ENCODE data around the gene MED9. TPM values are rescaled to one million over a fixed set of nuclear protein-coding genes. Genes with fewer than 3 reads are reported as not detected.

The MED9 gene
- total and polyA plus RNA-seq, 11 donors: 26.3 to 64.4 (median 34.2) TPM

DNA sequence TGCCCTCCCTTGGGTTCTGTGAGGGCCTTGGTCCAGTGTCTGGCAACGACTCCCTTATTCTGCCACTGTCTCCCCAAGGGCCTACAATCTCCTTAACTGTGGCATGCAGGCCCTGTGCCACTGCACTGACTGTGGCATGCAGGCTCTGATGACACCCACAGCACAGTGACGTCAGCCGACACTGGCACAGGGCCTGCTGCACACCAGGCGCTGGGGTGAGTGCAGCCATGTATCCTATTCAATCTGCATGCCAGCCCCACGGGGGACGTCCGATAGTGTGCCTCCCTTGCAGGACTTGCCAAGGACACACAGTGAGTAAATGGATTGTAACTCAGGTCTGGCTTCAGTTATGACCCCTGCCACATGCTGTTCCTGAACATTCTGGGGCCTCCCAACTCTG lies 59.2 kb downstream of the MED9 start:
- peak; percentile 86 to 96 (median 91) for DNase-seq
- Histone ChIP-seq H3K4me3 (no peak overlapping the region), H3K36me3 (no peaks in the 10 kb centered on the region), H3K4me1 (peaks cover 0 to 49% (median 14%) of the 10 kb centered on the region in 12 donors), H3K27me3 (no peaks in the 10 kb centered on the region), H3K9me3 (peaks cover 0 to 6% (median 0%) of the 10 kb centered on the region in 12 donors), H3K27ac (peak overlapping the region; percentile 44 to 92 (median 81))
- TF ChIP-seq, protein P1, sequence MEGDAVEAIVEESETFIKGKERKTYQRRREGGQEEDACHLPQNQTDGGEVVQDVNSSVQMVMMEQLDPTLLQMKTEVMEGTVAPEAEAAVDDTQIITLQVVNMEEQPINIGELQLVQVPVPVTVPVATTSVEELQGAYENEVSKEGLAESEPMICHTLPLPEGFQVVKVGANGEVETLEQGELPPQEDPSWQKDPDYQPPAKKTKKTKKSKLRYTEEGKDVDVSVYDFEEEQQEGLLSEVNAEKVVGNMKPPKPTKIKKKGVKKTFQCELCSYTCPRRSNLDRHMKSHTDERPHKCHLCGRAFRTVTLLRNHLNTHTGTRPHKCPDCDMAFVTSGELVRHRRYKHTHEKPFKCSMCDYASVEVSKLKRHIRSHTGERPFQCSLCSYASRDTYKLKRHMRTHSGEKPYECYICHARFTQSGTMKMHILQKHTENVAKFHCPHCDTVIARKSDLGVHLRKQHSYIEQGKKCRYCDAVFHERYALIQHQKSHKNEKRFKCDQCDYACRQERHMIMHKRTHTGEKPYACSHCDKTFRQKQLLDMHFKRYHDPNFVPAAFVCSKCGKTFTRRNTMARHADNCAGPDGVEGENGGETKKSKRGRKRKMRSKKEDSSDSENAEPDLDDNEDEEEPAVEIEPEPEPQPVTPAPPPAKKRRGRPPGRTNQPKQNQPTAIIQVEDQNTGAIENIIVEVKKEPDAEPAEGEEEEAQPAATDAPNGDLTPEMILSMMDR (IDR thresholded peaks at IDR 0.05): no peak
- peak in 1 of 2 donors; percentile 26 for TF ChIP-seq POLR2A (IDR thresholded peaks at IDR 0.05)
- intact Hi-C loops (cut with DNase I): loop anchor here in 1 of 10 donors (2.0 kb wide), 1 partner anchor 15 kb away; no protein-coding TSS in a partner anchor
- ATAC-seq: peak; percentile 95 to 97 (median 96)
- WGBS, 4 donors: 33 to 54% (median 46%) methylated on average over 1 to 7 of the region's 7 CpGs

DNA sequence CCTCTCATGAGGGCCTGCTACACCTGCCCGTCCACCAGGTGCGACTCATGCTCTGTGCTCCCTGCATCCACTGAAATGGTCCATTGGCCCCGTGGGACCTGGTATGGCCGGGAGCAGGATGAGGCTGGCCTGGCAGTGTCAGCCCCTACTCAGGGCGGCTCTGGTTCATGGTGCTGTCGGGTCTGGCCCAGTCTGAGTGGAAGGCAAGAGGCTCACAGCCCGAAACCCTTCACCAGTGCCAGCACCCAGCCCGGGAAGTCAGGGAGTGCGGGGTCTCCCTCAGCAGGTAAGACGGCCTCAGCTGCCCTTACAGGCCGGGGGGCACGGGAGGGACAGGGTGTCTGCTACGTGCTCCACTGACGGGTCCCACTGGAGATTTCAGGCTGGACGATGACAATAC lies 59.9 kb downstream of the MED9 start:
- H3K27ac ChIP-seq: peak overlapping the region; percentile 15 to 92 (median 80)
- no peak for ATAC-seq

DNA sequence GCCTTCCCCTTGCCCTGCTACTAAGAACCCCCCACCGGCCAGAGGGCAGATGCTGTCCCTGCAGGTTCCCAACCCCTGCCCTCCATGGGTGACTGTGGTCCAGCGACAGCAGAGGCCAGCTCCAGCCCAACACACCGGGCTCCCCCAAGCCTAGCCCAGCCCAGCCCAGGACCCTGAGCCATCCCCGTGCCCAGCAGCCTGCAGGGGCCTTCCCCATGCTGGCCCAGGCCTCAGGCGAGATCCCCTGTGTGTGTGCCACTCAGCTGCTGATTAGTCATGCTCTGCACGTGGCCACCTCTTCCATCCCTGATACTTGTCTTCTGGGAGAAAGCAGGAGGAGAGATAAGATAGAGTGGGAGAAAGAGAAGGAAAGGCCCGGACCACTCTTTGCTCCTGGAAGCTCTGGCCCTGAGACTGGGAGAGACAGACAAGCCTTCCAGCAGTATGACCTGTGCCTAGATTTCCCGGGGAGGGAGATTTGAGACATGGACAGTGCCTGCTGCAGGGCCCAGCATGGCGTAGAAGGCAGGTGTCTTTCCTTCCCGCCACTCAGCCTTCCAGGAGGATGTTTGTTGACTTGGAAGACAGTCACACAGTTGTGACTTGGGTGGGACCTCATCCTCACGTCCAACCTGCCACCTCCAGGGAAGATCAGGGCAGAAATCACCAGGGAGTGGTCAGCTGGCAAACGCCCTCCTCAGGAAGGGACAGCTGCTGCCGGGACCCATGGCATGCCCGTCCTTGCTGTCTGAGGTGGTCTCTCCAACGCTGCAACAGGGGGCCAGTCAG lies 60.7 kb downstream of the MED9 start:
- Histone ChIP-seq H3K4me3 (no peak overlapping the region), H3K27me3 (no peaks in the 10 kb centered on the region), H3K4me1 (peaks cover 0 to 49% (median 14%) of the 10 kb centered on the region in 12 donors), H3K9me3 (peaks cover 0 to 4% (median 0%) of the 10 kb centered on the region in 12 donors), H3K27ac (peak overlapping the region in 5 of 12 donors; percentile 5 to 92 (median 81)), H3K36me3 (no peaks in the 10 kb centered on the region)
- intact Hi-C loops (cut with DNase I): loop anchor here in 1 of 10 donors (2.0 kb wide), 1 partner anchor 13 kb away; no protein-coding TSS in a partner anchor
- TF ChIP-seq POLR2A (IDR thresholded peaks at IDR 0.05): no peak
- TF ChIP-seq, protein P1 (IDR thresholded peaks at IDR 0.05): no peak
- no peak for ATAC-seq
- DNase-seq: peak in 2 of 5 donors; percentile 16 to 58
- 70 to 82% (median 78%) methylated on average over 9 to 15 of the region's 15 CpGs for WGBS, 4 donors

More for the DNA sequence above, 59.9 kb downstream of the MED9 start:
- WGBS, 4 donors: 93% methylated on average over 13 to 15 of the region's 15 CpGs
- no peak overlapping the region for H3K4me3 ChIP-seq
- peaks cover 0 to 49% (median 14%) of the 10 kb centered on the region in 12 donors for H3K4me1 ChIP-seq
- peak in 1 of 5 donors; percentile 21 for DNase-seq
- H3K36me3 ChIP-seq: no peaks in the 10 kb centered on the region
- intact Hi-C loops (cut with DNase I): loop anchor here in 1 of 10 donors (2.0 kb wide), 1 partner anchor 14 kb away; no protein-coding TSS in a partner anchor
- TF ChIP-seq POLR2A (IDR thresholded peaks at IDR 0.05): no peak
- TF ChIP-seq, protein P1 (IDR thresholded peaks at IDR 0.05): no peak
- H3K9me3 ChIP-seq: peaks cover 0 to 6% (median 0%) of the 10 kb centered on the region in 12 donors
- H3K27me3 ChIP-seq: no peaks in the 10 kb centered on the region

Data from heart left ventricle (tissue), 16 donors.